ENCODE measurements around the gene REN.

The REN gene

DNA sequence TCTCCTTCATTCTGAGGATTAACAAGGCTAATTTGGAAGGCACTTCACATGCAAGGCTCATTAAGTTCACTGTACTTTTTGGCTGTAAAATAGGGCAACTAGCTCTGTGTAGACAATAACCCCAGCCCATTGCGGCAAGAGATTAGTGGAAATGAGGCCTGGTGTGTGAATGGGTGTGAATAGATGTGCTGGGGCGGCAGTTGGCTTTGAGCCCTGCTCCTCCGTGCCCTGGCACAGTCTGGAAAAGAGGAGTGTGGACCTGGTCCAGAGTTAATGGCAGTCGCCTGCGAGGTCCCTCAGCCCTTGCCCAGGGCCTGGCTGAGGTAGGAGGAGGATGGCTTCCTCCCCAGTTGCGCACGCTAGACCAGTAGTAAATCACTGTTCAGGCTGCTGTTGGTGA lies 25.3 kb upstream of the REN start:
- DNase-seq (ENCODE audit: low read depth, low spot score), result no peak

DNA sequence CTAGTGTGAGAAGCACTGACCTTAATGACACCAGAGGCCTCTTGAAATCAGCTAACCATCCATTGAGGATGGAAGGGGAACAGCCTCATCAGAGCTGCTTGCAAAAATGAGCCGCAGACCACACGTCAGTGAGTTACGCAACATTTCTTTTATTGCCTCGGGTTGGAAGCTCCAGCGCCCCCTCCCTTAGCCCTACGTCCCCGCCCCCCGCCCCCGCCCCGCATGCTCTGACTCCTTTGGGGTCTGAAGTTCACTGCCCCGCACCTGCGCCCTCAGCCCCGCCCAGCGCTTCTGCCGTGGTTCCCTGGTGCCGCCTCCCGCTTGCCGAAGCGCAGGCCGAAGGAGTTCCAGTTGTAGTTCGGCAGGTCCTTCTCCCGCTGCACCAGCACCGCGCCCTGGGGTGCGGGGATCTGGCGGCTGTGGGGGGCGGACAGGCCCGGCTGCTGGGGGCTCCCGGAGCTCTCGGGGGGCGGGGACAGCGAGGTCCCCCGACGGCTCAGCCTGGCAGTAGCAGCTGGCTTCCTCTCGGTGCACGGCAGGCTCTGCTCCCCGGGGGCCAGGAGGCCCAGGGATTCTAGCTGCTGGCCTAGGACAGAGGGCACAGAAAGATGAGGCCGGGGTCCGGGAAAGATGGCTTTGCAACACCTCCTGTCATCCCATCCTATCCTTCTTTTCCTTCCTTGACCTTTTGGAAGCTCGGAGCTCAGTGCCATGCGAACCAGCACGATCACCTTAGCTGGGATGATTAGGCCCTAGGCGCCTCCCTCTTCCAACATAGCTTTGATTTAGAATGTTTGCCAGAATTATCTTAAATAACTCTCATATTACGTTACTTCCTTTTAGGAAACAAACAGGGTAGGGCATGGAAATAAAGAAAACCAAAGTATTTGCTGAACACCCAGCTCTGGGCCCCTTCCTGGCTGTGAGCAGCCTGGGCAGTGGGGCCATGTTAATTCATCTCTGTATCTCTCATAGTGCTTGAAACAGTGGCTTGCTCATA lies 24.4 kb upstream of the REN start:
- no peak for DNase-seq (ENCODE audit: low read depth, low spot score)

DNA sequence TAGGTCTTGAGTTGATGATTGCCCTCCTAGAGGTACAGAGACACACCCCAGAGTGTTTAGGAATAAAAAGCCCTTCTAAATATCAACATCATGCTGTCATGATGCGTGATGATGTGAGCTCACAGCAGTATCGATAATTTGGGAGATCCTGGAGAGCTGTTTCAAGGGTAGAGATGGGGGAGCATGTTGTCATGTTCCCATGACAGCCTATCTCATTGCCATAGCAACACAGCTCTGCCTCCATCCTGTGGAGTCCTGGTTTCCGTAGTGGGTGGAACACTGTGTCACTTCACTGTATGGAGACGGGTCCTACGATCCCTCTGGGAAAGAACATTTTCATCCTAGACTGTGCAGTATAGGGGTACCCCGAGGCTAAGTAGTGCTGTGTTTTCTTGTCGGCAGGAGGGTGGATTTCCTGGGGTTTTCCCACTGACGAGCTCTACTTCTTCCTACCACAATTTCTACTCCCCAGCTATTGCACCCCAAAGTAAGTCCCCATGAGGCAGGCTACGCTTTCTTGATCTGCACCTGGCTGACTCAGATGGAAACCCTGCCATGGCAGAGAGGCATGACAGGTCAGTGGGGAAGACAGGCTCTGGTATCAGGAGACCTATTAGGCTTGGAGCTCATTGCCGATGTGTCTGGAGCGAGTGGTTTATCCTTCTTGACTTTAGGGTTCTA lies 23.0 kb upstream of the REN start:
- DNase-seq (ENCODE audit: low read depth, low spot score), result no peak

DNA sequence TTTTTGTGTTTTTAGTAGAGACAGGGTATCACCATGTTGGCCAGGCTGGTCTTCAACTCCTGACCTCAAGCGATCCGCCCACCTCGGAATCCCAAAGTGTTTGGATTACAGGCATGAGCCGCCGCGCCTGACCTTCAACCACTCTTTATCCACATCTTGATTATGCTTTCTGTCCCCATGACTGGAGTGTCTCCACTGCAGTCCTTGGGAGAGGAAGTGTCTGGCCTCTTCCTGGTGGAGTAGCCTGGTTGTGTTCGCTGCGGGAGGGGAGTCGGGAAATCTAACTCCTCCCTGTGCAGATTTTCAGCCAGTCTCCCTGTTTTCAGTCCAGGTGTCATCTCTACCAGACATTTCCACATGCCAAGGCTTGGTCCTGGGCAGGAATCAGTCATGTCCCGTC lies 20.5 kb upstream of the REN start:
- DNase-seq (ENCODE audit: low read depth, low spot score), result no peak

DNA sequence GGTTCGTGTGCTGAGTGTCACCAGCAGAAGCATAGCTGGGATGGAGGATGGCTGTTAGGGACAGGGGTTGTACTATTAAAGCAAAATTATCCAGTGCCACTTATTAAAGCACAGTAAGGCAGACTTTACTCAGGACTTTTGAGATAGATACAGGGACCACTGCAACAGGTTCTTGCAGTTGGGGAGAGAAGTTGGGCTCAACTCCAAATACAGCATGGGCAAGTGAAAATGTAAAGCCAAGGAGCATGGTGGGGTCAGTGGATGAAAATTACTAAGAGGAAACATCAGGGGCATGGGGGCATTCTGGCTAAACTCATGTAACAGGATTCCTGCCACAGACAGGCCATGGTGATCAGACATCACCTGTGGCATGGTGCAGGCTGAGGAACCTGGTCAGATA lies 15.0 kb upstream of the REN start:
- DNase-seq (ENCODE audit: low read depth, low spot score), result no peak

DNA sequence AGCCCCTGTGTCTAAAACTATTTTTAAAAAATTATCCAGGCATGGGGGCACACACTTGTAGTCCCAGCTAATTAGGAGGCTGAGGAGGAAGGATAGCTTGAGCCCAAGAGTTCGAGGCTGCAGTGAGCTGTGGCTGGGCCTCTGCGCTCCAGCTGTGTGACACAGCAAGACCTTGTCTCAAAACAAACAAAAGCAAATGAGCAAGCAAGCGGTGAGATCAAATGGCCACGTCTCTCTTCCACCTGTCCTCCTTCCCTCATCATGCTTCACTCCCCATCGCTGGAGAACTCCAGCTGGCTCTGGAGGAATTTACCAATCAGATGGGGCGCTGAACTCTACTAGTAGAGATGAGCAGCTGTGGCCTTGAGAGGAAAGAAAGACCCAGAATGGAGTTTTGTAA lies 14.0 kb upstream of the REN start:
- no peak for DNase-seq (ENCODE audit: low read depth, low spot score)

DNA sequence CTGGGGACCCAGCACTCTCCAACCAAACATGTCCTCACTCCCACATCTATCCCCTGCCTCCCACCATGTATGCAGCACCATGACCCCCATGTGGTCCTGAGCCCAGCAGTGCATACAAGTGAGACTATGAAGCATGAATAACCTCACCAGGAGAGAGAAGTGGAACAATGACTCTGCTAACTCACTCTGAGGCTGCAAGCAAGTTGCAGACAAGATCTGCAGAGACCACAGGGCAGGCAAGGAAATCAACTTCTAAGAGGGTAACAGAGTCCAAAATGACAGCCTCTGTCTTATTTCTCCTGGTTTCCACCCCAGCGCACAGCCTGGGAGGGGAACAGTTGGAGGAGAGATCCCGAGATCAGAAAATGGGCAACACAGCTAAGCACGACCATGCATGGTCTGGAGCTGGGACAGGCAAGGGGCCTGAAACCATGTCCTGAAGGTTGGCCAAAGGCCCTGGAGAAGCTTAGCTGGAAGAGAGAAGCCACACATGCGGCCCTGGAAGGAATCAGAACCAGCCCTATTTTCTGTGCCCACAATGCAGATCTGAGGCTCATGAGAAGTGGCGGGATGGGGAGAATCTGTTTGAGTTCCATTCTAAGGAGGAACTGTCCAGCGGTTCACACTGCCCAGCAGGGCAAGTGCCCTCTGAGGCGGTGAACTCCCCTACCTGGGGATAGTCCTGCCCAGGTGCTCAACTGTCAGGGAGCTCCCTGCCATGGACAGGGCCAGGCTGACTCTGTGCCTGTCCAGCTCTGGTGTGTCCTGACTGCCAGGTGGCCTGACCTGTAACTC lies 12.5 kb upstream of the REN start:
- no peak for DNase-seq (ENCODE audit: low read depth, low spot score)

DNA sequence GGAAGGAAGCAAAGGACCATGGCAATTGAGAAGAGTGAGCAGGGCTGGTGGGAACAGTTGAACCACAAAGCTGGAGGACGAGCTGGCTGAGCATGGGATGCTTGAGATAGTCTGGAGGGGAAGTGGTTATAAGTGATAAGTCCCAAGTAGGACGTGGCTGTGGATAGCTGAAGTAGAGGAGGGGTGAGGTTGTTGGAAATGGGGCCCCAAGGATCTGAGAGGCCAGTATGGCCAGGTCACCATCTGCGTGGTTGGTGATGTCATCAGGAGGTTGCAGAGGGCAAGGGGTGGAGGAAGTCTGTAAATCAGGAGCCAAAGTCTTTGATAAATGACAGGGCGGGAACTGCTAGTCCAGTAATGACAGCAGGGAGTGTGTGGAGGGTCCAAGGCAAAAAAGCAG lies 11.0 kb upstream of the REN start:
- DNase-seq (ENCODE audit: low read depth, low spot score), result no peak

DNA sequence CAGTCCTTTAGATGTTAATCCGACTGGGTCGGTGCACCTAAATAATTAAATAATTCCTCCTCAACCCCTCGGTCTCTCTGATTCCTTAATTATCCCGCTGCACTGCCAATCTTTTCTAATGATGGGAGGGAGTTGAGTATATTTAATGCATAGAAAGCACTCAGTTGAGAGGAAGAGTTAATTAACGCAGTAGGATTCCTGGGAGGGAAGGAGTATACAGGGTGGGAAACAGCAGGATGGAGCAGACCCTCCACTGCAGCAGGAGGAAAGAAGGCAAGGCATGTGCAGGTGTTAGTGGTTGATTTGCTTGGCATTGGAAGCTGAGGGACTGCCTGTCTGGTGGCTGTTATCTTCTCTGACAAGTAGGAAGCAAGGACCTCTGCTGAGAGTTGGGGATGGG lies 9.9 kb upstream of the REN start:
- DNase-seq (ENCODE audit: low read depth, low spot score), result no peak

DNA sequence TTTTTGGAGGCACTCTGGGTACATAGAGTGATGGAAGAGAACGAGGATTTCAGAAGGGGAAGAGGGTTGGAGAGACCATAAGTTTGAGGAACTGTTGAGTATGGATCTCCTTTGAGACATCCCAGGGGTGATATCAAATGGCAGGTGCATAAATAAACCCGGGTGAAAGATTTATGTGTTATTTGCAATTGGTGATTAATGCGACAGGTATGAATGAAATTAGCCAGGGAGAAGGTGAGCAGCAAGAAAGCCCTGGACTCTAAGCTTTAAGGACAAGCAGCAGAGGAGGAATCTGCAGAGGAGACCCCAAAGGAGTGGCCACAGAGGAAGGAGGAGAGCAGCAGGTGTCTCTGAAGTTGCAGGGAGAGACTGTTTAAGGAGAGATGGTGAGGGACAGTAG lies 8.8 kb upstream of the REN start:
- DNase-seq (ENCODE audit: low read depth, low spot score), result no peak

DNA sequence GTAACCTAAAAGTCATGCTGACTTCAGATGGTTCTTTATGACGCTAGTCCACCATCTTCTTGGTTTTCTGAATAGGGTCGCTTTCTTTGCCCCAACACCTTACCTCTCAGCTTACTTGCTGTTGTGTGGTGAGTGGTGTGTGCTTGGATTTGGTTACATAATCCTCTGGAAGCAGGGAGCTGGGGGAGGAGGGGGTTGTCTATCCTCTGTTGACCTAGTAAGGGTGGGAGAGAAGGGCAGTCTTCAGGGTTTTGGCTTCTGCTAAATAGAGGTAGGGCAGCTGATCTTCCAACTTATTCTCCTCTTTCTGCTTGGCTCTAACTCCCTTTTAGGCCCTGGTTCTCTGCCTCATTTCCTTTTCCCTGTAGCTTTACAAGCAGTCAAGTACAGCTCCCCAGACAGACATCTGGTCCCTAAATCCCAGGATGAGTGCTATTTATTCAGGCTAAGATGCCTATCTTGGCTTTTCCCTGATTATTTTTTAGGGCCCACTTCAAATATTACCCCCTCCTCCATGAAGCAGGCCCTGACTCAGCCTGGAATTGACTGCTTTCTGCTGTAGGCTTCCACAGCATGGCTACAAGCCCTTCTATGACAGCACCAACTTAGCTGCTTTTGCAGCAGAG lies 6.4 kb upstream of the REN start:
- no peak for DNase-seq (ENCODE audit: low read depth, low spot score)

DNA sequence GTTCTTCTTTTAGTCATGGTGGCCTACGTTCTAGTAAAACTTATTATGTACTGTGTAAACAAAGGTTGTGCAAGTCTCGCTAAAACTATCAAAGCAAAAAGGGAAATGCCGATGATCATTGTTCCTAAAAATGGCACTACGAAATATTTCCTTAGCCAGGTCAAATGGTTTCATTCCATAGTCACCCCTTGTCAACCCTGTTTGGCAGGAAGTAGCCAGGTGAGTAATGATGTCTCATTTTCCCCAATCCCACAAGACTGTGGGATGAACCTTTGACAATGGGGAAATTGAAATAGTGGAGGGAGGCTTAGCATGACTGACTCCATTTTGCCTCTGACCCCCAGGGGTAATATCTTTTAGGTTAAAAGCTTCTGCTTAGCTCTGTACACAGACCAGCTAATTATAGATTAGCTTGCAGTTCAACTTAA lies 5.6 kb upstream of the REN start:
- no peak for DNase-seq (ENCODE audit: low read depth, low spot score)

DNA sequence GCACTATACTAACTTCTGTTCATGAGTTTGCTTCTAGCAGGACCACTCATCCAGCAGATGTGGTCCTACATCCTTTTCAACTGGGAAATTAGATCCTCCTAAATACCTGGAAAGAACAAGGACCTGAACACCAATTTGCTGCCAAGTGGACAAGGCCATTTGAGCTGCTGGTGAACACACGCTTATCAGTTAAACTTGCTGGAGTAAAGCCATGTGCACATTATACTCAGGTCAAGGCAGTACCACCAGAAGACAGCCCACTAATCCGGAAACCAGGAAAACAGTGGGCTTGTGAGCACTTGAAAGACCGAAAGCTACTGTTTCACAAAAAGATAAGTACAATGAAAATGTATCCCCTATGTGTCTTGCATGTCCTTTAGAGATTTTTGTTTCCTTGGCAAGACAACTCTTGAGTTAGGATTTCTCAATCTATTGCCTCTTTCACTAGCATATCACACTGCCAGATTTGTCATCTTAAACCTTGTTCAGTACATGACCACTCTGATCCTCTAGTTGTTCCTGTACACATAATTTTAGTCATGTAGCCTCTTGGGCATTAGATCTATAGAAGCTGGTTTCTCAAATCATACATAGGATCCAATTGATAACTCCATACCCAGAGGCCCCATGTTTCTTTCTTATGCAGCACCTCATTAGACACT lies 4.5 kb upstream of the REN start:
- no peak for DNase-seq (ENCODE audit: low read depth, low spot score)

DNA sequence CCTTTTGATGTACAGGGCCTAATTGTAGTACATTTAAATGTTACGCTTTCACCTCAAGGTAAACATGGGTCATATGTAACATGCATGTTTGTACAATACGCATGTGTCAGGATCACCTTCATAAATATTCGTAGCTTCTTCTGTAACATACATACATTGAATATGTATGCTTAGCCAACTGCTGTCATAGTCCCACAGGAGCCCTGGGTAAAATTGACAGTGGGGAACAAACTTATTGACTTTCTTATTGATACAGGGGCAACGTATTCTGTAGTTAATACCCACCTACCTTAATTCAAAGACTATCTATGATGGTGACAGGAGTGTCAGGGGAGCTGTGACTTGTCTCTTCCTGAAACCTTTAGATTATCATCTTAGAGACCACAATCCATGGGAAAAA lies 3.7 kb upstream of the REN start:
- DNase-seq (ENCODE audit: low read depth, low spot score), result no peak

DNA sequence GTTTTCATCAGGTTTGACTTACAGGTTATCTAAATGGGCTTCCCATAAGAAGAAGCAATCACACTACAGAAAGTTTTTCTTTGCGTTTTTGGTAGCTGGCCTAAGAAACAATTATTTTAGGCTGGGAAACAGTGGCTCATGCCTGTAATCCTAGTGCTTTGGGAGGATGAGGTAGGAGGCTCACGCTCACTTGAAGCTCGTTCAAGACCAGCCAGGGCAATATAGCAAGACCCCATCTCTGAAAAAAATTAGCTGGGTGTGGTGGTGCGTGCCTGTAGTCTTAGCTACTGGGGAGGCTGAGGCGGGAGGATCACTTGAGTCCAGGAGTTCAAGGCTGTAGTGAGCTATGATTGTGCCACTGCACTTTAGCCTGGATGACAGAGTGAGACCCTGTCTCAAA lies 1.6 kb upstream of the REN start:
- no peak for DNase-seq (ENCODE audit: low read depth, low spot score)

DNA sequence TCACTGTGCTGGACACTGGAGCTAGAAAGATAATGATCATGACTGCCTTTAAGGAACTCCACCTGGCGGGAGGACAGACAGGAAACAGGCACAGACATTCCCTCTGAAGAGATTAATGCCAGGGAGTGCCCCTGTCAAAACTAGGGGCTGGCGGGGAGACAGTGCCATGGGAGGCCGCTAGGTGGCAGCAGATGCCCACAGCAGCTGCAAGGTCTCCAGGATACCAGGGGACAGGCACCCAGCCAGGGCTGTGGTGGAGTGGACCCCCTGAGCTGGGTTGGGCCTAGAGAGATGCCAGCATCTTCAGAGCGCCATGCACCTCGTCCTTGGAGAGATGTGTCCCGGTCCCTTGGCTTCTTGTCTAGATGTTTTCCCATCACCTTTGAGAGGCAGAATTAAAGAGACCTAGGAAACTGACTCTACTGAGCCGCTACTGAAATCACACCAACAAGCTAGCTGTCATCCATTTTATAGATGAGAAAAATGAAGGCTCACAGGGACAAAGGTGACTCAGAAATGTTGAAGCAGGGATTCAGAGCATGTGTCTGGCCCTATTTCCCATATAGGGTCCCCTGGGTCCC lies 3.6 kb downstream of the REN start:
- DNase-seq (ENCODE audit: low read depth, low spot score), result no peak

DNA sequence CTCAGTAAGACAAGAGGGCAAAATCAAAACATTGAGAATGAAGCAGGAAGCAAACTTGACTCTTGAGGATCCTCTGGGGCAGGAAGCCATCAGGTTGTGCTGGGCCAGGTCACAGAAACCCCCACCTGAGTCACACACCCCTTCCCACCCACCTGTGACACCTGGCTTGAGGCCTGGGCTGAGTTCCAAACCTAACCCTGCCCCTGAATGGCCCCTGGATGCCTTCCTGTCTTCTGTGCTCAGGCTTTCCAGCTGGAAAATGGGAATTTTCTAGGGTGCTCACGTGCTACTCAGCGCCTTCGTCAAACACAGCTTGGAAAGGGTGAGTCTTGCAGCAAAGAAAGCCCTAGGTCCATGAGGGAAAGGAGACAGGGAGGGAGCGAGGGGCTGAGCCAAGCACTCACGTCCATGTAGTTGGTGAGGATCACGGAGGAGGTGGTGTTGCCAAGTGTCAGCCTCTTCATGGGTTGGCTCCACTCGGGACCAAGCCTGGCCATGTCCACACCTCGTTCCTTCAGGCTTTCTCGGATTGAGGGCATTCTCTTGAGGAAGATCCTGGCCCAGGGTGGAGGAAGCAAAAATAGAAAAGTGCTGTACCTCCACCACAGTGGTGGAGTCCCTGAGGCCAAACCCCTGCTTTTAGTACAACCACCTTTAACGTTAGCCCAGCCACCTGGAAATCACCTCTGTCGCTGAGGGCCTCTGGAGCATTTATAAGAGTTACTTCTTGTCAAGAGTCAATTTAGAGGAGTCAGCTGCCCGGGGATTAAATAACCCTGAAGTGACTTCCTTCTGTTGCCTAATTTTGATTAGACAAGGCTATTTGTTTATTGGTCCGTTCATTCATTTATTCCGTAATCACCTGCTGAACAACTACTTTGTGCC lies 4.3 kb downstream of the REN start:
- no peak for DNase-seq (ENCODE audit: low read depth, low spot score)

DNA sequence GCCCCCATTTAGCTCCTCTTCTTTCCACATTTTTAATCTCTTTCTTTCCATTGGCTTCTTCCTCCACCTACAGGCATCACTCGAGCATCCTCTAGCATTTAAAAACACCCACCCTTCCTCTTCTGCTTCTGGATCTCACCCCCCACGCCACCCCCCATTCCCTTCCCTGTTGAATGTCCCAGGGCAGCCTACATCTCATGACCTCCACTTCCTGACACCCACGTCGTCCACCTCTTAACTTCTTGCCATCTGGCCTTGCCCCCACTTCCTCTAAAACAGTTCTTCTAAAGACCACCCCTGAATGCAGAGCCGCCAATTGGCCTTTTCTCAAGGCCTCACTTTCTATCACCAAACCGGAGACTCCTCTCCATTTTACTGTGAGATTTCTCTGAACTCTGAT lies 8.2 kb downstream of the REN start:
- DNase-seq (ENCODE audit: low read depth, low spot score), result no peak

DNA sequence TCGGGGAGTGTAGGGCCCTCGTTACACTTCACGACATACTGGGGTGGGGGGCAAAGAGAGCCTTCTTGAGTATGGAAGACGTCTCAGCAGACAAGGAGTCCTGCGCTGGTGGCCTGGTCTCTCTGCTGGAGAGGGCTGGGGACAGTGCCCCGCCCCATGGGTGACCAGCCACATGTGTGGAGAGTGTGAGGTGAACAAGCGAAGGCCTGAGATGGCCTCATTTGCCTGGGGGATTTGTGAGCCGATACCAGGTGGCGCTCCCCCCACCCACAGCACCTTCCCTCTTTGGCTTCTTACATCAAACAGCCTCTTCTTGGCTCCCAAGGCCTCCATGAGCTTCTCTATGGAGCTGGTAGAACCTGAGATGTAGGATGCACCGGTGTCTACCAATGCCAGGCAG lies 10.3 kb downstream of the REN start:
- DNase-seq (ENCODE audit: low read depth, low spot score), result no peak

All from brain pericyte (primary cell).